Ramos (cell line): ENCODE data around the gene NLRC3.

ENCODE experiments used
- in situ Hi-C: fragments of 300-500 bp; cut with MboI; formaldehyde crosslinking; loops from one replicate; pipeline ENCODE4 v1.14.3; 2022; ENCODE audit warnings: low sequenced_read_pairs; ENCODE audit not compliant: unreplicated experiment

The NLRC3 gene

DNA sequence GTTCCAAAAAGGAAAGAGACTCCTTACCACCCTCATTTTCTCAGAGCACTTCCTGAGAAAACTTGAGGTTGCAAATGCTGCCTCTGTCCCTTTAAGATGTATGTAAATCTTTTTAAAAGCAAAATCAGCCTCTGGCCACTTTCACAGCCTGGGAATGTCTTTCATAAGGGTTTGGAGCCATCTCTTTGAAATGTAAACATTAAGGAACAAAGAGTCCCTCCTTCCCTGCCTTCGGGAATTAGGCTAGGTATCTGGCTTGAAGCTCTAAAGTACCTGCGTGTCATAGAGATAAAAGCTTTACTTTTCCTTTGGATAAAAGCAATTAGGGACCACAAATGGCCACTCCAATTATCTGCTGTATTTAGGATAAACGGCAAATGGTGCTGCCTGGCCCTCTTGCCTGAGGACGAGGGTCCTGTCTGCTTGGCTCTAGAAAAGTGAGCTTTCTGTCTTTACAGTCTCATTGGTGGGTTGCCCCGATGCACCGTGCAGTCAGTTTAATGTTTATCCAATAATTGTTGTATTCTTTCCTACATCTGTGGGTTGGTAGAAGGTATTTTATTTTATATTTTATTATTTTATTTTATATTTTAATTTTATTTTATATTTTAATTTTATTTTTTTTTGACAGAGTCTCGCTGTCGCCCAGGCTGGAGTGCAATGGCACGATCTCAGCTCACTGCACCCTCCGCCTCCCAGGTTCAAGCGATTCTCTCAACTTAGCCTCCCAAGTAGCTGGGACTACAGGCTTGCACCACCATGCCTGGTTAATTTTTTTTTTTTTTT lies 23.9 kb downstream of the NLRC3 start:
- in situ Hi-C loops = no loop called here

DNA sequence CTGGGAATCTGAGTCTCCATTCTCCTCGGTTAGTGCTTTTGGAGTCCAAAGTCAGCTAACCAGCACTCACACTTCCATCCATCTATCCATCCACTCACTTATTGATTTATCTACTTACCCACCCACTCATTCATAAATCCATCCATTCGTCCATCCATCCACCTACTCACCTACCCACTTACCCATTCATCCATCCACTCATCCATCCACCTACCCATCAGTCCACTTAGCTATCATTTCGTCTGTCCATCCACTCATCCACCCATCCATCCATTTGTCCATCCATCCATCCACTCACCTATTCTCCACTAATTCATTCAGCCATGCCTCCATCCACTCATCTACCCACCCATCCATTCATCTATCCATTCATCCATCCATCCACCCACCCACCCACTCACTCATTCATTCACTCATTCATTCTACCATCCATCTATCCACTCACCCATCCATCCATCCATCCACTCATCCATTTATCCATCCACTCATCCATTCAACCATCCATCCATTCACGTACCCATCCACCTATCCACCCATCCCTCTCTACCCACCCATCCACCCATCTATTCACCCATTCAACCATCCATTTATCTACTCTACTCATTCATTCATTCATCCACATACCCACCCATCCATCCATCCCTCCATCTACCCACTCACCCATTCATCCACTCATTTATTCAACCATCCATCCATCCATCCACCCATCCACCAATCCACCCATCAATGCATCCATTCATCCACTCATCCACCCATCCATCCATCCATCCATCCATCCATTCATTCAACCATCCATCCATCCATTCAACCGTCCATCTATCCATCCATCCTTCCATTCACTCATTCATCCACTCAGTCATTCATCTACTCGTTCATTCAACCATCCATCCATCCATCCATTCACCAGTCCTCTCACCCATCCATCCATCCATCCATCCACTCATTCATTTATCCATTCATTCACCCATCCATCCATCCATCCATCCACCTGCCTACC lies 26.1 kb downstream of the NLRC3 start:
- in situ Hi-C loops = no loop called here

DNA sequence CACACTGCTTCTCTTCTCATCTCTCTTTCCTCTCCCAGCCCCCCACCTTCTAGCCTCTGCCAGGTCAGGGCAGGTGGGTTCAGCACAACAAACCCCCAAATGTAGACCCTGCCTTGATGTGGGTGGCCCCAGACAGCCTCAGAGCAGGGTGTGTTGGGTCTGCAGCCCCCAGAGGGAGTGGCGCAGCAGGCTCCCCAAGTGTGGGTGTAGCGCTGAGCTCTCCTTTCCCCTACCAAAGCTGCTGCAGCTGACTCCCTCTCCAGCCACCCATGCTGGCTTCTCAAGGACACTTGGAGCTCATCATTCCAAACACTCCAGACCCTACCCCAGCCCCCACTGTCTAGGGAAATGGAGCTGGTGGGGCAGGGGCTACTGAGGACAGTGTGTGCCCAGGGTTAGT lies 27.3 kb downstream of the NLRC3 start:
- in situ Hi-C loops = no loop called here

- in situ Hi-C loops = no loop called here
Observed at GRCh38 chr16:3548859-3549258, 28.3 kb downstream of the NLRC3 start.

DNA sequence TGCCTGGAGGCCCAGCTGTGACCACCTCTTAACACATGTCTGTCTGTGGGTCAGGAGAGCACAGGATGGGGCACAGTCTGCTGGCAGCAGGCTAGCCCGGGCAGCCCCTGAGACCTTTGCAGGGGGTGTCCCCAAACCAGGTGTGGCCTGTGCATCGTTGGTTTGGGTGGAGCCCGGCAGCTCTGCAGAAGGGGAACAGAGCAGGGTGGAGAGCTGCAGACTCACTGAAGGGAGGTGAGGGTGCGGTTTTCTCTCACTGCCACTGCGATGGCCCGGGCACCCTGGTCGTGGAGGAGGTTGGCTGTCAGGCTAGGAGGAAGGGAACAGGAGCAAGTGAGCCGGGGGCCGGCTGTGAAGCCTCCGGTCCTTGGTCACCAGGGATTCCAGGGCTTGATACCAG lies 28.8 kb downstream of the NLRC3 start:
- in situ Hi-C loops = no loop called here

DNA sequence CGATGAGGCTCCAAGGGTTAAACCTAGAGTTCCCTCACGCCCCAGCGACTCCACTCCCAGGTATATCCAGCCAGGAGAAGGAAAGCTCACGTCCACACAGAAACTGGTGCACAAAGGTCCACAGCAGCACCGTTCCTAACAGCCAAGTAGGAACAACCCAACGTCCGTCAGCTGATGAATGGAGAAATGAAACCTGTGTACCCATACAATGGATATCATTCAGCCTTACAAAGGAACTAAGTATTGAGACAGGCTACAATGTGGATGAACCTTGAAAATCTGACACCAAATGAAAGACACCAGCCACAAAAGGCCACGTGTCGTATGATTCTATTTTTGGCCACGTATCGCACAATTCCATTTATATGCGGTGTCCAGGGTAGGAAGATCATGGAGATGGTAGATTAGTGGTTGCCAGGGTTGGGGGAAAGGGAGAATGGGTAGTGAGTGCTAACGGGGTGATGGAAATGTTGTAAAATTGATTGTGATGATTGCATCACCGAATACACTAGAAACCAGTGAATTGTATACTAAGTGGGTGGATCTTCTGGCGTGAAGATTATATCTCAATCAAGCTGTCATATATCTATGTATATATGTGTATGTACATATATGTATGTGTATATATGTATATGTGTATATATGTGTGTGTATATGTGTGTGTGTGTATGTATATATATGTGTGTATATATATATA lies 30.1 kb downstream of the NLRC3 start:
- in situ Hi-C loops = no loop called here

DNA sequence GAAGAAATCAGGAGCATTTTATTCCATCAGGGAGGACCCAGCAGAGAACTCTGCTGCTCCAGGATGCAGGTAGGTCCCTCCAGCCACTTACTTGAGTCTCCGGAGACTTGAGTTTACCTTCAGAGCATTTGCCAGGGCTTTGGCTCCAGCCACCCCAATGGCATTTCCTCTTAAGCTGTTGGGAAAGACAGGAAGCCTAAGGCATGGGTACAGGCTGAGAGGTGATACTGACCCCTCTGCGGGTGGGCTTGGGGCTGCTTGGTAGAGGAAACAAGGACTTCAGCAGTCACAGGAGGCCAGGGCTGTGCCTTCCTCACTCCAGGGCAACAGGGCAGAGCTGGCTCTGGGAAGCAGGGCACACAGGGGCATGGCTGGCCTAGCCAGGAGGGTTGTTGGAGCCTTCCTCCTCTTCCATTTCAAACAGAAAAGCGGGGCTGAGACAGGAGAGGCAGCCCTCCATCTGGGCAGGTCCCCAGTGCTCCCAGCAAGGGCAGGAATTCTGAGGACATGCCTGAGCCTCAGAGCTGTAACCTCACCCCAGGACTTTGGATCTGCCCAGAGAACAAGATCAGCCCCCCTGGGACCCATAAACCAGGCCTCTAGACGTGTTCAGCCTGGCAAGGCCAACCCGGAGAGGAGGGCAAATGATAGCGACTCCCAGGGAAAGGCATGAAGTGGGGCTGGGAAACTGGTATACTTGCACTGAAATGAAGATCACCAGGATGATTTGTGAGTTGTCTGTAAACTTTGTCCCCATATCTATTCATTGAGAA lies 34.4 kb downstream of the NLRC3 start:
- in situ Hi-C loops = no loop called here

DNA sequence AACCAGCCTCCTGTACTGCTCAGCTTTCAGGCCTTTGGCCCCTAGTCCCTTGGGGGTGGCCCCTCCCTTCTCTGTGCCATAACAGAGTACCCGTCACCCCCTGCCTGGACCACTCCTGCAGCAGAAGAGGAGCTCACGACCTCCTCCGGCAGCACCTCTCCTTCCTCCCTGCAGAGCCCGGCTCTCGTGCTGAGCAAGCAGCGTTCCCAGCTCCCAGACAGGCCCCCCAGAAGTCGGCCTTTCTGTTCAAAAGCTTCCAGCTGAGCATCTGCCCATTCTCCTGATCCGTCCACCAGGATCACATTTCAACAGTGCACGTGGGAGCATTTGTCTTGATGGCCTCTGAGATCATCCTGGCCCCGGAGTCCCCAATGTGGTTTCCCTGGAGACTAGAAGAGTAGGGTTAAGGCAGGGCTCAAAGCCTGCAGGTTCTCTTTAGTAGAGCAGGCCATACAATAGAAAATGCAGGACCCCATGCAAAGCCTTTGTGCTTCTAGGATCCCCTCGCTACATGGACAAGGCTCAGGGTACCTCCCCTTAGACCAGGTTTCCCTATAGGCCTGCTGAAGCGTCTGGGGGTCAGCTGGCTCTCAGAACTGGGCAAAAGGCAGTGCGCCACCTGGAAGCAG lies 35.6 kb downstream of the NLRC3 start:
- in situ Hi-C loops = no loop called here

GRCh38 chr16:3538222-3538621 lies 39.0 kb downstream of the NLRC3 start:
- in situ Hi-C loops = no loop called here

GRCh38 chr16:3536851-3537250 lies 40.4 kb downstream of the NLRC3 start:
- in situ Hi-C loops = no loop called here

GRCh38 chr16:3536271-3536731 lies 40.9 kb downstream of the NLRC3 start:
- in situ Hi-C loops = no loop called here

DNA sequence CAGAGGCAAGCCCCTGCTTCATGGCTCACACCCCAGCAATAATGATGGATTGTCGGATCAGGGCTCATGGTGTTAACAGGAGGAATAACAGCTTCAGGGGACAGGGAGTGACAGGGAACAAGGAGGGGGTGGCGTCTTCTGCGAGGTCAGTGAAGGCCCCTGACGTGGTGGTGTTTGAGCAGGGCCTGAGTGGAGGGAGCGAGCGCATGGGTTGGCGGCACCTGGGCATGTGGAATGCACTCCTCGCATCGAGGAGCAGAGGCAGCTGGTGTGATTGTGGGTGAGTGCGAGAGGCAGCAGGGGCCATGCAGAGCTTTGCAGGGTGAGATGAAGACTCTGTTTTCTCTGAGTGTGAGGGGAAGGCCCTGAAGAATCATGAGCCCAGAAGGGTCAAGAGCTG lies 43.1 kb downstream of the NLRC3 start:
- in situ Hi-C loops = no loop called here

DNA sequence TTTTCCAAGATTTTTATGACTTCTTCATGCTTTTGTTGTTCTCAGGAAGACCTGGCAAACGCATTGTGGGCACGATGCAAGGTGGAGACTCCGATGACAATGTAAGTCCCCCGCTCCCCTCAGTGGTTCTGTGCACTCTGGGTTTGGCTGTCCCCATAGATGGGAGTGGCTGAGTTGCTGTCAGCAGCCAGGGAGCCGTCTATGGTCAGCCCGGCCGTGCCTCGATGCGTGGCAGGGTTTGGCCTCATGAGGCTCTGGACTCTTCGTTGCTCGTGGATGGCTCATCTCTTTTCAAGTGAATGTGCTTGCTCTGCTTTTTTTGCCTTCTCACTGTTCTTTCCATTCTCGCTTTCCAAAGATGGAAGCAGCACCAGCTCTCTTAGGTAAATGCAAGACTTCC lies 44.5 kb downstream of the NLRC3 start:
- in situ Hi-C loops = no loop called here

DNA sequence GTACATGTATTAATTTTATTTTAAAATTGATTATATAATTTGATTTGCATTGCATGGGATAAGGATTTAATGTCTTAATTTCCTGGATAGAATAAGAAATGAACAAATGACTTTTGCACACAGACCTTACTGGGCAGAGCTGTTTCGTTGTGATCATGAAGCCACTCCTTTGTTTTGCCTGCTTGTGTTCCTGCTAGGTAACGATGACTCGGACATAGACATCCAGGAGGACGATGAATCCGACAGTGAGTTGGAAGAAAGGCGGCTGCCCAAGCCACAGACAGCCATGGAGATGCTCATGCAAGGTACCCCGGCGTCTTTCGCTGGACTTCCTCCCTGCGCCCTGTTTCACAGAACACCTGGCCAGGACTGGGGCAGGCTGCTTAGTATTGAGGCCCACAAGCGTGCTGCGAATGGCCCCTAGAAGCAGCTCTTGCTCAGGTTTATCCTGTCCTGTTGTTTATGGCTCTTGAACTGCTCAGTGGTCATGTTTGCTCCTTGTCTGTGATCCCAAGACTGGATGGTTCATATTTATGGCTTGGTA lies 46.8 kb downstream of the NLRC3 start:
- in situ Hi-C loops = no loop called here

DNA sequence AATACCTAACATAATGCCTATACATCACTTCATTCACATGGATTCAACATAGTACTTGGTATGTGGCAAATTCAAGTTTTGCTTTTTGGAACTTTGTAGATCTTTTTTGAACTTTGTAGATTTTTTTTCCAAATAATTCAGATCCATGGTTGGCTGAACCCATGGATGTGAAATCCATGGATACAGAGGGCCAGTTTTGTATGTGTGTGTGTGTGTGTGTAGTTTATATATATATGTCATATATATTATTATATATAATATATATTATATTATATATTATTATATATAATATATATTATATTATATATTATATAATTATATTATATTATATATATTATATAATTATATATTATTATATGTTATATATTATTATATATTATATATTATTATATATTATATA lies 48.0 kb downstream of the NLRC3 start:
- in situ Hi-C loops = loop anchor here (10.0 kb wide), 1 partner anchor 66 kb away; no protein-coding TSS in a partner anchor

DNA sequence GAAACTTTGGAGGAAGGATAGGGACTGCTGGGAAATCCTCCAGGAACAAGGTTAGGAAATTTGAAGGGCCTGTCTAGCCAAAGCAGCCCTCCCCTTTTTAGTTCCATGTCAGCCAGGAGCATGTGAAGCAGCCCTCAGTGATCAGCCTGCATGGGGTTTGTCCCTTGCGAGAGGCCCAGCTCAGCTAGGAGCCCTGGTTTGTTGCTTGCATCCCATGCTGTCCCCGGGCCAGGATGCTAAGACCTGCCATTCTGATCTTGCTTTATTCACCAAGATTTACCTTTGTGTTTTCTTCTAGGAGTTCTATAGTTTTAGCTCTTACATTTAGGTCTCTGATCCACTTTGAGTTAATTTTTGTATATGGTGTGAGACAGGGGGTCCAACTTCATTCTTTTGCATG lies 48.8 kb downstream of the NLRC3 start:
- in situ Hi-C loops = loop anchor here (10.0 kb wide), 1 partner anchor 66 kb away; no protein-coding TSS in a partner anchor

- in situ Hi-C loops = loop anchor here (10.0 kb wide), 1 partner anchor 67 kb away; no protein-coding TSS in a partner anchor
Observed at GRCh38 chr16:3527216-3527829, 49.9 kb downstream of the NLRC3 start.

DNA sequence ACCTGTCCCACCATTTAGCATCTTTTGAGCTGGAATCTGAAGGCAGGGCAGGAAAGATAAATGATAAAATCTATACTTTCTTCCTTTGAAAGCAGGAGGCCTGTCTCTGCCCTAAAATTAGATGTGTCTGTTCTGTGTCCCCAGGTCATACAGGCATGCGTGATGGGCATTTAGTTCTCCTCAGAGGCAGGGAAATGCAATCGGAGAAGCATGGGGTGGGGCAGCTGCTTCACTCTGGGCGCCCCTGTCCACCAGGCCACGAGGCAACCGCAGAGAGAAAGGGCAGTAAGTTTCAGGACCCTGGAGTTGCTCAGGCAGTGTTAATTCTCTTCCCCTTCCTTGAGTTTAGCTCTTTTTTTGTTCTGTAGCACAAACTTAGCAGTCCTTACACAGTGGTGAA lies 51.3 kb downstream of the NLRC3 start:
- in situ Hi-C loops = loop anchor here (10.0 kb wide), 1 partner anchor 69 kb away; no protein-coding TSS in a partner anchor
